ENCODE measurements around the gene FCER2. TPM values are rescaled to one million over a fixed set of nuclear protein-coding genes. Genes with fewer than 3 reads are reported as not detected.
A peak's percentile ranks its signal among the peaks of the same experiment; 100 is the strongest.

FCER2 gene
- total and polyA plus RNA-seq, 2 of the 4 experiments (the other 2 are of a cell fraction), result not detected

DNA sequence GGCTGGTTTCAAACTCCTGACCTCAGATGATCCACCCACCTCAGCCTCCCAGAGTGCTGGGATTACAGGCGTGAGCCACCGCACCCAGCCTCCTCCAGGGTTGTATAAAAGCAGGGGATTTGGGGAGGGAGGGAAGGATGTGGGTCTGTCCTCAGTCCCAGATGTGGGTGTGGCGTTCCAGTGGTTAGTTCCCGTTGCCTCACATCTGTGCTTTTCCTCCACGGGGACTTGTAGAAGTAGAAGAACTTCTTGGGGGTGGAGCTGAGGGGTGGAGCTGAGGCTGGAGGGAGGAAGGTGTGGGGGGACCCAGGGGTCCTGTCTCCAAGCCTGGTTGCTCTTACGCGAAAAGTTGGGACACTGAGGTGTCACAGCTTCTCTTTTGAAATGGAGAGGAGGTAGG is 25.6 kb downstream of the FCER2 start:
- Histone ChIP-seq H3K4me1 (ENCODE audit: control insufficient read depth, insufficient read depth, low read length) (peaks cover 2% of the 10 kb centered on the region; the same call in 1 of the 2 replicates), H3K23ac (ENCODE audit: low read depth, low read length) (no peak overlapping the region), H3K27me3 (ENCODE audit: control insufficient read depth, insufficient read depth, low read length) (peaks cover 21% of the 10 kb centered on the region), H4K5ac (ENCODE audit: low read depth, low read length) (no peak overlapping the region), H2BK20ac (ENCODE audit: low read depth, low read length) (no peak overlapping the region), H2BK5ac (ENCODE audit: low read depth, low read length, poor library complexity, severe bottlenecking) (no peak overlapping the region), H2AK5ac (ENCODE audit: low read depth, low read length) (no peak overlapping the region), H3K18ac (ENCODE audit: low read depth, low read length) (no peak overlapping the region), H2BK120ac (ENCODE audit: low read depth, low read length) (no peak overlapping the region), H3K9me3 (ENCODE audit: control insufficient read depth, insufficient read depth, low read length) (peaks cover 4% of the 10 kb centered on the region; the same call in 1 of the 2 replicates), H2BK15ac (ENCODE audit: low read depth, low read length) (no peak overlapping the region), H3K9ac (ENCODE audit: low read depth, low read length) (no peak overlapping the region), H4K8ac (ENCODE audit: low read depth in 2 of 2, low read length in 2 of 2) (no peak overlapping the region), H3K27ac (ENCODE audit: insufficient read depth, low read length) (no peak overlapping the region), H3K4me3 (ENCODE audit: insufficient read depth, low read depth, low read length) (no peak overlapping the region), H4K91ac (ENCODE audit: insufficient read depth, low read depth, low read length) (no peak overlapping the region), H3K79me1 (ENCODE audit: low read depth in 1 of 2, low read length in 2 of 2) (peaks cover 0 to 6% of the 10 kb centered on the region in 2 experiments; a peak in 3 of 4 replicates), H3K9me1 (ENCODE audit: insufficient read depth, low read length) (peaks cover 3% of the 10 kb centered on the region), H4K20me1 (ENCODE audit: insufficient read depth, low read length) (no peaks in the 10 kb centered on the region), H3K36me3 (ENCODE audit: control insufficient read depth, insufficient read depth, low read length) (no peaks in the 10 kb centered on the region), H2AK9ac (replicated peaks; ENCODE audit: low read depth, low read length, poor library complexity) (peak overlapping the region; percentile 37), H3K14ac (replicated peaks; ENCODE audit: low read depth, low read length) (no peak overlapping the region), H2AFZ (replicated peaks; ENCODE audit: low read length, poor library complexity) (no peak overlapping the region), H3K4me2 (ENCODE audit: low read depth, low read length) (no peak overlapping the region), H3K4ac (ENCODE audit: low read depth, low read length) (no peak overlapping the region), H3K56ac (ENCODE audit: extremely low read depth, insufficient read depth, low read length) (no peak overlapping the region)
- ATAC-seq (ENCODE audit: low read depth) (no peak), DNase-seq (no peak)
- in situ Hi-C loops (cut with MboI; ENCODE audit: low sequenced_read_pairs) (no loop called here), intact Hi-C loops (cut with micrococcal nuclease) (no loop called here), dilution Hi-C loops (cut with HindIII; ENCODE audit: low sequenced_read_pairs, unreplicated experiment) (no loop called here)
- BruUV-seq (replicated peaks), result no TSS peak
- no peak for TF ChIP-seq BHLHE40 (IDR thresholded peaks at IDR 0.05; ENCODE audit: low read depth, low read length)
- WGBS, 2 experiments (ENCODE audit: extremely low coverage in 2 of 2, insufficient read length in 1 of 2), result no CpG with 5 or more reads among the region's 7 CpGs
- CTCF ChIA-PET, result no interaction called here
- POLR2A ChIA-PET (ENCODE audit: unreplicated experiment), result no interaction called here
